Cardiac atrium fibroblast (primary cell): ENCODE data around the gene CCL8. TPM values are rescaled to one million over a fixed set of nuclear protein-coding genes. Genes with fewer than 3 reads are reported as not detected.

Experiments used
- total RNA-seq: library from RNA; depleted of rRNA; stranded (reverse); fragments of >200 nt; gene quantifications from 2 replicates; pipeline ENCODE4 v1.2.3, GENCODE V29; 2015

CCL8 gene
- 0.16 TPM in 1 of 2 replicates, not detected in the other for total RNA-seq

DNA sequence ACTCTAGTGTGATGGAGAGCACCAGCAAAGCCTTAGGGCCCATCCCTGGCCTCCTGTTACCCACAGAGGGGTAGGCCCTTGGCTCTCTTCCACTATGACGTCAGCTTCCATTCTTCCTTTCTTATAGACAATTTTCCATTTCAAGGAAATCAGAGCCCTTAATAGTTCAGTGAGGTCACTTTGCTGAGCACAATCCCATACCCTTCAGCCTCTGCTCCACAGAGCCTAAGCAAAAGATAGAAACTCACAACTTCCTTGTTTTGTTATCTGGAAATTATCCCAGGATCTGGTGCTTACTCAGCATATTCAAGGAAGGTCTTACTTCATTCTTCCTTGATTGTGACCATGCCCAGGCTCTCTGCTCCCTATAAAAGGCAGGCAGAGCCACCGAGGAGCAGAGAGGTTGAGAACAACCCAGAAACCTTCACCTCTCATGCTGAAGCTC, at the start of gene CCL8:
Gene CCL8 (plus strand): TSS at position 397 of the 445 bp plus-strand sequence. CDS start 67 bp downstream, outside the sequence.

GRCh38 chr17:34269969-34270368, 49.3 kb upstream of the CCL8 start, which contains the start of gene CCL7:
CCL7 (plus strand) TSS chr17:34270221; CDS start chr17:34270291, 70 bp downstream.

DNA sequence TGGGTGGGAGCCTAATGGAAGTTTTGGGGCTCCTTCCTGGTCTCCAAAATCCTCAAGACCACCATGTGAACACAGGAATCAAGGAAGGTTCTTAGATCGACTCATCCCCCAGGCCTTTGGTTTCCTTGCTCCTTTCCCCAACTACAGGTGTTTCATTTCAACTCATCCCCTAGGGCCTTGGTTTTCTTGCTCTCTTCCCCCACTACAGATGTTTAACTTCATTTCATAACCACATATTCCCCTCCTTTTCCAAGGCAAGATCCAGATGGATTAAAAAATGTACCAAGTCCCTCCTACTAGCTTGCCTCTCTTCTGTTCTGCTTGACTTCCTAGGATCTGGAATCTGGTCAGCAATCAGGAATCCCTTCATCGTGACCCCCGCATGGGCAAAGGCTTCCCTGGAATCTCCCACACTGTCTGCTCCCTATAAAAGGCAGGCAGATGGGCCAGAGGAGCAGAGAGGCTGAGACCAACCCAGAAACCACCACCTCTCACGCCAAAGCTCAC, 33.9 kb upstream of the CCL8 start, which contains the start of gene CCL11:
Gene CCL11 (plus strand): TSS at position 457 of the 507 bp plus-strand sequence. CDS start 67 bp downstream, outside the sequence.

DNA sequence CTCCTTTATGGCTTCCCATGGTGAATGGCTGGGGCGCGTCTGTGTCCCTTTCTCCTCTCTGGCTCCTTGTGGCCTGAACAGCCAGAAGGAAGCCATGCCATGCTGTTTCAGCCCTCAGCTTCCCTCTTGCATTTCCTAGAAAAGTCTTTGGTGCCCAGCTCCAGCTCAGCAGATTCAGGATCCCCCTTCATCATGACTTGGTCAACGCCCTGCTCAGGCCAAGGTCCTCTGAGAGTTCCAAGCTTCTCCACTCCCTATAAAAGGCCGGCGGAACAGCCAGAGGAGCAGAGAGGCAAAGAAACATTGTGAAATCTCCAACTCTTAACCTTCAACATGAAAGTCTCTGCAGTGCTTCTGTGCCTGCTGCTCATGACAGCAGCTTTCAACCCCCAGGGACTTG, 37.0 kb downstream of the CCL8 start, which contains the start of gene CCL13:
Gene CCL13 (plus strand): TSS at position 287 of the 400 bp plus-strand sequence. CDS start 47 bp downstream, at position 334.

GRCh38 chr17:34363183-34363661, 44.0 kb downstream of the CCL8 start, which contains the start of gene CCL1:
CCL1 (minus strand) TSS chr17:34363233; CDS start chr17:34363161, 72 bp downstream.

Other genes starting within 250 kb of the CCL8 start
- 212 and 757 TPM in 2 replicates for gene CCL2, start 64.2 kb upstream of the CCL8 start, total RNA-seq
- gene CCL7, start 49.2 kb upstream of the CCL8 start, total RNA-seq, result 1.1 and 3.4 TPM in 2 replicates
- 0.18 and 2.4 TPM in 2 replicates for gene CCL11, start 33.7 kb upstream of the CCL8 start, total RNA-seq
- gene CCL13, start 37.0 kb downstream of the CCL8 start, total RNA-seq, result not detected in 2 replicates
- not detected in 2 replicates for gene CCL1, start 43.8 kb downstream of the CCL8 start, total RNA-seq